ENCODE data around the gene CHRND. TPM values are rescaled to one million over a fixed set of nuclear protein-coding genes. Genes with fewer than 3 reads are reported as not detected.

Gene CHRND
- total RNA-seq, 1 experiment from 2014 or later = not detected

DNA sequence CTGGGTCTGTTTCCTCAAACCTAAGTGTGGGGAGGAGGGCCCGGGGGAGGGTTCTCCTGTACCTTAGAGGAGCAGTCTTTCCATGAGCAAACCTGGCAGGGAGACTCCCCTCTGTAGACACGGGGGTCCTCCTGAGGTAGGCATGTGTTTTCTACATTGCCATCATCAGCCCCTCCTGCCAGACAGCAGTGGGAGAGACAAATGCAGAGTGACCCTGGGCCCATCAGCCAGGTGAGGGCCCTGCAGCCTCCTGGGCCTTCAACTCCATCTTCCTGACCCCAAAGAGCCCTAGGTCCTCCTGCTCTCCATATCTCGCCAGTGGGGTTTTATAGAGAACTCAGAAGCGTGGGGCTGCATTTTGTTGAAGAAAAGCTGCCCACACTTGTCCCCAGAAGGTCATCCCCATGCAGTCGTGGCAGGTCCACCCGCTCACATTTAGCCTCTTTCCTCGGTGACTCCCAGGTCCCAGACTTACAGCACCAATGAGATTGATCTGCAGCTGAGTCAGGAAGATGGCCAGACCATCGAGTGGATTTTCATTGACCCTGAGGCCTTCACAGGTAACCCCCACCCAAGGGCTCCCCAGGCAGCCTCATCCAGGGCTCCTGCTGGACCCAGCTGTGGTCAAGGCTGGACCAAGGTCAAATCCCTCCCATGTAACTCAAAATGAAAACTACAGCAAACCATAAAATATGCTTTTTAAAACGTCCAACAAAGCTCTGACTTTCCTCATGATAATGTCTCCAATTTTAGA, 16.2 kb downstream of the CHRND start:
- BruUV-seq (replicated peaks) = no TSS peak
- intact Hi-C loops (cut with micrococcal nuclease; ENCODE audit: unreplicated experiment) = no loop called here
- Histone ChIP-seq H3K27me3 (replicated peaks; ENCODE audit: control insufficient read depth, insufficient read depth, low read length) (no peaks in the 10 kb centered on the region), H3K4me1 (no peaks in the 10 kb centered on the region), H3K9me3 (no peaks in the 10 kb centered on the region), H3K36me3 (ENCODE audit: control insufficient read depth, insufficient read depth, low read length) (no peaks in the 10 kb centered on the region), H3K4me3 (ENCODE audit: low read depth, low read length) (no peak overlapping the region)
- ChIA-PET CTCF (no interaction called here), POLR2A (no interaction called here)
- TF ChIP-seq, protein P1, sequence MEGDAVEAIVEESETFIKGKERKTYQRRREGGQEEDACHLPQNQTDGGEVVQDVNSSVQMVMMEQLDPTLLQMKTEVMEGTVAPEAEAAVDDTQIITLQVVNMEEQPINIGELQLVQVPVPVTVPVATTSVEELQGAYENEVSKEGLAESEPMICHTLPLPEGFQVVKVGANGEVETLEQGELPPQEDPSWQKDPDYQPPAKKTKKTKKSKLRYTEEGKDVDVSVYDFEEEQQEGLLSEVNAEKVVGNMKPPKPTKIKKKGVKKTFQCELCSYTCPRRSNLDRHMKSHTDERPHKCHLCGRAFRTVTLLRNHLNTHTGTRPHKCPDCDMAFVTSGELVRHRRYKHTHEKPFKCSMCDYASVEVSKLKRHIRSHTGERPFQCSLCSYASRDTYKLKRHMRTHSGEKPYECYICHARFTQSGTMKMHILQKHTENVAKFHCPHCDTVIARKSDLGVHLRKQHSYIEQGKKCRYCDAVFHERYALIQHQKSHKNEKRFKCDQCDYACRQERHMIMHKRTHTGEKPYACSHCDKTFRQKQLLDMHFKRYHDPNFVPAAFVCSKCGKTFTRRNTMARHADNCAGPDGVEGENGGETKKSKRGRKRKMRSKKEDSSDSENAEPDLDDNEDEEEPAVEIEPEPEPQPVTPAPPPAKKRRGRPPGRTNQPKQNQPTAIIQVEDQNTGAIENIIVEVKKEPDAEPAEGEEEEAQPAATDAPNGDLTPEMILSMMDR (IDR thresholded peaks at IDR 0.05; ENCODE audit: insufficient read depth in 1 of 2, low read depth in 1 of 2, low read length in 1 of 2, severe bottlenecking in 1 of 2, unreplicated experiment in 1 of 2) = no peak
- no peaks in the 10 kb centered on the region for H3K27me3 Mint-ChIP-seq (ENCODE audit: insufficient read depth, unreplicated experiment)
- H3K9me3 Mint-ChIP-seq (ENCODE audit: unreplicated experiment) = no peaks in the 10 kb centered on the region
- peaks cover 14% of the 10 kb centered on the region for H3K36me3 Mint-ChIP-seq (ENCODE audit: insufficient read depth, unreplicated experiment)
- no peak overlapping the region for H3K27ac Mint-ChIP-seq (ENCODE audit: unreplicated experiment)
- no peak overlapping the region for H3K4me3 Mint-ChIP-seq (ENCODE audit: unreplicated experiment)
- DNase-seq = no peak
- no peaks in the 10 kb centered on the region for H3K4me1 Mint-ChIP-seq (ENCODE audit: low read depth, unreplicated experiment)

DNA sequence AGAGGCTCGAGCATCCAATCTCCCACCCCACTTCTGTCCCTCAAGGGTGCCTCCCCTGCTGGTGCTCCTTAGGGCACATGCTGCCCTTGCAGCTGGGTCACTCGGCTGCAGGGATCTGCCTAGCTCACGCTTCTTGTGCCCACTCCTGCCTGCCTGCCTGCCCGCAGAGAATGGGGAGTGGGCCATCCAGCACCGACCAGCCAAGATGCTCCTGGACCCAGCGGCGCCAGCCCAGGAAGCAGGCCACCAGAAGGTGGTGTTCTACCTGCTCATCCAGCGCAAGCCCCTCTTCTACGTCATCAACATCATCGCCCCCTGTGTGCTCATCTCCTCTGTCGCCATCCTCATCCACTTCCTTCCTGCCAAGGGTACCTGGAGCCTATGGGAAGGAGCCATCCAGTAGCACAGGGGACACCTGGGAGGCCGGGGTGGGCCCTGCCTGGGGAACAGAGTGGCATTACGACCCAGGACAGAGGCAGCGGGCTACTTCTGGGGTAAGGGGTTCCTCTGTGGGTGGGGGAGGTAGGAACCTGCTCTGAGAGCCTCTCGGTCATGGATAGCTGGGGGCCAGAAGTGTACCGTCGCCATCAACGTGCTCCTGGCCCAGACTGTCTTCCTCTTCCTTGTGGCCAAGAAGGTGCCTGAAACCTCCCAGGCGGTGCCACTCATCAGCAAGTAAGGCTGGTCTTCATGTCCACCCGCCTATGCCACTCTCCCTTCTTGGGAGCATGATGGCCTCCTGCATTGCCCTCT, 16.9 kb downstream of the CHRND start:
- H3K27me3 Mint-ChIP-seq (ENCODE audit: insufficient read depth, unreplicated experiment) = no peaks in the 10 kb centered on the region
- CTCF ChIA-PET = no interaction called here
- POLR2A ChIA-PET = no interaction called here
- no peak overlapping the region for H3K4me3 Mint-ChIP-seq (ENCODE audit: unreplicated experiment)
- no peak for DNase-seq
- H3K27ac Mint-ChIP-seq (ENCODE audit: unreplicated experiment) = no peak overlapping the region
- H3K4me1 ChIP-seq = no peaks in the 10 kb centered on the region
- no peaks in the 10 kb centered on the region for H3K9me3 ChIP-seq
- H3K9me3 Mint-ChIP-seq (ENCODE audit: unreplicated experiment) = no peaks in the 10 kb centered on the region
- intact Hi-C loops (cut with micrococcal nuclease; ENCODE audit: unreplicated experiment) = no loop called here
- TF ChIP-seq, protein P1 (IDR thresholded peaks at IDR 0.05; ENCODE audit: insufficient read depth in 1 of 2, low read depth in 1 of 2, low read length in 1 of 2, severe bottlenecking in 1 of 2, unreplicated experiment in 1 of 2) = no peak
- peaks cover 14% of the 10 kb centered on the region for H3K36me3 Mint-ChIP-seq (ENCODE audit: insufficient read depth, unreplicated experiment)
- H3K4me3 ChIP-seq (ENCODE audit: low read depth, low read length) = no peak overlapping the region
- H3K27me3 ChIP-seq (replicated peaks; ENCODE audit: control insufficient read depth, insufficient read depth, low read length) = no peaks in the 10 kb centered on the region
- no TSS peak for BruUV-seq (replicated peaks)
- H3K4me1 Mint-ChIP-seq (ENCODE audit: low read depth, unreplicated experiment) = no peaks in the 10 kb centered on the region
- no peaks in the 10 kb centered on the region for H3K36me3 ChIP-seq (ENCODE audit: control insufficient read depth, insufficient read depth, low read length)

DNA sequence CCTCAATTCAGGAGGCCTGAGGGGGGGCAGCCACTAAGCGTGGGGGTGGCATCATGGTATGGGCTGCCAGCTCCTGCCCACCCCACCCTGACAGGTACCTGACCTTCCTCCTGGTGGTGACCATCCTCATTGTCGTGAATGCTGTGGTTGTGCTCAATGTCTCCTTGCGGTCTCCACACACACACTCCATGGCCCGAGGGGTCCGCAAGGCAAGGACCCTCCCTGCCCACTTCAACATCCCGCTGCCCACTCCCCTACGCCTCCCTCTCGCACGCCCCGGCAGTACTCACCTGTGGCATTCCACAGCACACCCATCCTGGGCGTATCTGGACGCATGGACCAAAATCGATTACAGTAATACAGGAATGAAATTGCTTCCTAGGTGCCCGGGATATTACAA, 17.5 kb downstream of the CHRND start:
- Mint-ChIP-seq H3K9me3 (ENCODE audit: unreplicated experiment) (no peaks in the 10 kb centered on the region), H3K27ac (ENCODE audit: unreplicated experiment) (no peak overlapping the region), H3K4me1 (ENCODE audit: low read depth, unreplicated experiment) (no peaks in the 10 kb centered on the region), H3K4me3 (ENCODE audit: unreplicated experiment) (no peak overlapping the region), H3K27me3 (ENCODE audit: insufficient read depth, unreplicated experiment) (no peaks in the 10 kb centered on the region), H3K36me3 (ENCODE audit: insufficient read depth, unreplicated experiment) (peaks cover 19% of the 10 kb centered on the region)
- ChIA-PET POLR2A (no interaction called here), CTCF (no interaction called here)
- H3K4me3 ChIP-seq (ENCODE audit: low read depth, low read length) = no peak overlapping the region
- no peak for DNase-seq
- TF ChIP-seq, protein P1 (IDR thresholded peaks at IDR 0.05; ENCODE audit: insufficient read depth in 1 of 2, low read depth in 1 of 2, low read length in 1 of 2, severe bottlenecking in 1 of 2, unreplicated experiment in 1 of 2) = no peak
- H3K9me3 ChIP-seq = no peaks in the 10 kb centered on the region
- no peaks in the 10 kb centered on the region for H3K27me3 ChIP-seq (replicated peaks; ENCODE audit: control insufficient read depth, insufficient read depth, low read length)
- no TSS peak for BruUV-seq (replicated peaks)
- no peaks in the 10 kb centered on the region for H3K36me3 ChIP-seq (ENCODE audit: control insufficient read depth, insufficient read depth, low read length)
- no peaks in the 10 kb centered on the region for H3K4me1 ChIP-seq
- intact Hi-C loops (cut with micrococcal nuclease; ENCODE audit: unreplicated experiment) = no loop called here
